B cell (primary cell): Measurements from ENCODE around the gene RIMKLB.

Source experiments
- EZH2 ChIP-seq: IDR thresholded peaks from 2 replicates; pipeline ENCODE4 v1.6.1; 2012; ENCODE audit warnings: borderline replicate concordance, low read depth, mild to moderate bottlenecking, moderate library complexity, low read length; ENCODE audit not compliant: insufficient read depth, poor library complexity, severe bottlenecking
- TF ChIP-seq, protein P1 (sequence below): fragments of 200-600 bp; IDR thresholded peaks from one replicate; pipeline ENCODE4 v1.8.0; 2022; ENCODE audit warnings: antibody characterized with exemption, mild to moderate bottlenecking

DNA sequence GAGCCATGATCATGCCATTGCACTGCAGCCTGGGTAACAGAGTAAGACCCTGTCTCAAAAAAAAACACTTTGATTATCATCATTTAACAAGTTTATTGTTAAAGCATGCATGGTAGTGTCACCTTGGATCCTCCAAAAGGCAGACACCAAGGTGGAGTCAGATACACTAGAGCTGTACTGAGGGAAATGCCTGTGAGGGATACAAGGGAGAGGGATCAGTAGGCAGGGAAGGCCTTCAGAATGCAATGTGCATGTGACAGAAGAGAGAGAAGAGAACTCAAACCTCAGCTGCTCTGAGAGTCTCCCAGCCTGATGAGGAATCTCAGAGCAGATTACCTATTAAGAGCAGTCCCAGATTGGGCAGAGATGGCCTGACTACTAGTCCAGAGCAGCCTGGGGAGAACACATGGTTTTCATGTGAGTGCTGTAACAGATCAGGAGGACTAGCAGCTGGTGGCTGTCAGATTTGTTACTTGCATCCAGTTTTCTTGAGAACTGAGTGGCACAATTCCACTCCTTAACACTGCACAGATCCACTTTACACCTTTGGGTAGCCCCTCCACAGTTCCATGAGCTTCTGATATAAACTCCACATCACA, 86.6 kb downstream of the RIMKLB start:
- TF ChIP-seq, protein P1, sequence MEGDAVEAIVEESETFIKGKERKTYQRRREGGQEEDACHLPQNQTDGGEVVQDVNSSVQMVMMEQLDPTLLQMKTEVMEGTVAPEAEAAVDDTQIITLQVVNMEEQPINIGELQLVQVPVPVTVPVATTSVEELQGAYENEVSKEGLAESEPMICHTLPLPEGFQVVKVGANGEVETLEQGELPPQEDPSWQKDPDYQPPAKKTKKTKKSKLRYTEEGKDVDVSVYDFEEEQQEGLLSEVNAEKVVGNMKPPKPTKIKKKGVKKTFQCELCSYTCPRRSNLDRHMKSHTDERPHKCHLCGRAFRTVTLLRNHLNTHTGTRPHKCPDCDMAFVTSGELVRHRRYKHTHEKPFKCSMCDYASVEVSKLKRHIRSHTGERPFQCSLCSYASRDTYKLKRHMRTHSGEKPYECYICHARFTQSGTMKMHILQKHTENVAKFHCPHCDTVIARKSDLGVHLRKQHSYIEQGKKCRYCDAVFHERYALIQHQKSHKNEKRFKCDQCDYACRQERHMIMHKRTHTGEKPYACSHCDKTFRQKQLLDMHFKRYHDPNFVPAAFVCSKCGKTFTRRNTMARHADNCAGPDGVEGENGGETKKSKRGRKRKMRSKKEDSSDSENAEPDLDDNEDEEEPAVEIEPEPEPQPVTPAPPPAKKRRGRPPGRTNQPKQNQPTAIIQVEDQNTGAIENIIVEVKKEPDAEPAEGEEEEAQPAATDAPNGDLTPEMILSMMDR, result no peak
- TF ChIP-seq EZH2, result no peak
